Measurements from ENCODE around the gene CHRNA3.

- TF ChIP-seq EGR1 (IDR thresholded peaks at IDR 0.05; ENCODE audit: low read depth) = no peak
- no peak for TF ChIP-seq CTCF (IDR thresholded peaks at IDR 0.05 in 2 of 3, conservative IDR thresholded peaks at IDR 0.05 in 1 of 3; ENCODE audit: borderline replicate concordance in 1 of 3, insufficient read depth in 1 of 3, low read depth in 2 of 3, low read length in 2 of 3)
- TF ChIP-seq POLR2AphosphoS5 (IDR thresholded peaks at IDR 0.05; ENCODE audit: low read depth, low read length) = no peak
- TF ChIP-seq ZFX (IDR thresholded peaks at IDR 0.05) = no peak
- no peak for TF ChIP-seq RAD21 (IDR thresholded peaks at IDR 0.05; ENCODE audit: low read depth)
- no peak for TF ChIP-seq ZBTB33 (IDR thresholded peaks at IDR 0.05; ENCODE audit: extremely low read depth, insufficient replicate concordance, low read length)
- no peak for TF ChIP-seq ATF3 (IDR thresholded peaks at IDR 0.05)
- TF ChIP-seq SIN3A (IDR thresholded peaks at IDR 0.05; ENCODE audit: low read depth) = no peak
- TF ChIP-seq POLR2A (IDR thresholded peaks at IDR 0.05; ENCODE audit: borderline replicate concordance, extremely low read depth, insufficient read depth, insufficient read length) = no peak
These were observed 42.9 kb upstream of the CHRNA3 start for GRCh38 chr15:78663703-78664102.

Measured in HCT116 (cell line).